ENCODE data around the gene NEU2.

- no peak for TF ChIP-seq CTCF (IDR thresholded peaks at IDR 0.05; ENCODE audit: low read depth, low read length)
- TF ChIP-seq POLR2A (IDR thresholded peaks at IDR 0.05; ENCODE audit: extremely low read depth, insufficient read length): no peak
- TF ChIP-seq MYC (IDR thresholded peaks at IDR 0.05; ENCODE audit: low read depth, low read length): no peak
Observed at GRCh38 chr2:233039212-233039845, 6.9 kb downstream of the NEU2 start.

Measured in NB4 (cell line).